Stimulated activated CD8-positive, alpha-beta memory T cell treated with anti-CD3 and anti-CD28 coated beads, Interleukin-12 subunit alpha, Interleukin-12 subunit beta, amount 100 ng/mL, for 4 hours (primary cell): ENCODE results near the gene SLC7A5.

ENCODE experiments used
- DNase-seq: peaks from one replicate; pipeline ENCODE4 v3.0.0-alpha.2; 2020; ENCODE audit warnings: low read depth

Gene SLC7A5

GRCh38 chr16:87846705-87847466, 22.4 kb downstream of the SLC7A5 start:
- no peak for DNase-seq

- no peak for DNase-seq
These were observed 23.3 kb downstream of the SLC7A5 start for GRCh38 chr16:87845807-87846619.

- DNase-seq, result no peak
These were observed 24.1 kb downstream of the SLC7A5 start for GRCh38 chr16:87845213-87845612.

- no peak for DNase-seq
These were observed 24.5 kb downstream of the SLC7A5 start for GRCh38 chr16:87844809-87845208.

DNA sequence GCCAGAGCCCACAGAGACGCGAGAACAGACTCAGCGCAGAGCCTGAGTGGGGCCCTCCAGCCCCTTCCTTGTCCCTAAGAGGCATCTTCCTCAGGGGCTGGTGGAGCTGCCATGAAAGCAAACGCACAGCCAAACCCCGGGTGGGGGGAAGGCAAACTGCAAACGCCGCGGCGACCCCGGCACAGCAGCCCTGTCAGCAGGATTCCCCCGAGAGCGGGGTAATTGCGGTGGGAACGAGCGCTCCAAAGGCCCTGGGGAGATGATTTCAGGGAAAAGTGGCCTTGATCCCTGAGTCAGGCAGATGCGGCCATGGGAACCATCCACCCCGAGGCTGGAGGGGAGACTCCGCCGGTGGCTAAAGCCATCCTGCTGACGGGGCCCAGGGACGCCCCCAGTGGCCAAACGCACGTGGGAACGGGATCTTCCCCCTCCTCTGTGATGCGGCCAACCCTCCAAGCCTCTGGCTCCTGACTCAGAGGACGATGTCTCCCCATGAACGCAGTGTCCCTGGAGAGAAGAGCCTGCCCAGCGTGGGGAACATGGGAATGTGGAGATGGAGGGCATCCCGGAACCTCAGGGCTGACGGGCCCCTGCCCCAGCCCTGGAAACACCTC, 25.1 kb downstream of the SLC7A5 start:
- DNase-seq, result no peak

DNA sequence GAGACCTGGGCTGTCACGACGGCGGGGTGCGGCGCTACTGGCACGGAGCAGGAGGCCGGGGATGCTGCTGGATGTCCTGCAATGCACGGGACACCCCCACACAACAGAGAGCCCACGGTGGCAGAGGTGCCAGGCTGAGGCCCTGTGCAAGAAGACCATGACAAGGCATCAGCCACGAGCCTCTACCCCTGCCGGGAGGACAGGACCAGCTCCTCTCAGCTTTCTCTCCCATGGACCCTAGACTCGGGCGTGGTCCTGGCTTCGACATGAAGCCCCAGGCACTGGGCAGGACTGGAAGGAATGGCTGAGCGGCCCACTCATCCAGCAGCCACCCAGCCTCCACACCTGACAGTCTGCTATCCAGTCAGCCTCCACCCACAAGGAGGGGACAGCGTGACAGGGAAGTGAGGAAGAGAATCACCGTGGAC, 25.6 kb downstream of the SLC7A5 start:
- no peak for DNase-seq

GRCh38 chr16:87842209-87842869, 27.0 kb downstream of the SLC7A5 start:
- DNase-seq, result no peak

DNA sequence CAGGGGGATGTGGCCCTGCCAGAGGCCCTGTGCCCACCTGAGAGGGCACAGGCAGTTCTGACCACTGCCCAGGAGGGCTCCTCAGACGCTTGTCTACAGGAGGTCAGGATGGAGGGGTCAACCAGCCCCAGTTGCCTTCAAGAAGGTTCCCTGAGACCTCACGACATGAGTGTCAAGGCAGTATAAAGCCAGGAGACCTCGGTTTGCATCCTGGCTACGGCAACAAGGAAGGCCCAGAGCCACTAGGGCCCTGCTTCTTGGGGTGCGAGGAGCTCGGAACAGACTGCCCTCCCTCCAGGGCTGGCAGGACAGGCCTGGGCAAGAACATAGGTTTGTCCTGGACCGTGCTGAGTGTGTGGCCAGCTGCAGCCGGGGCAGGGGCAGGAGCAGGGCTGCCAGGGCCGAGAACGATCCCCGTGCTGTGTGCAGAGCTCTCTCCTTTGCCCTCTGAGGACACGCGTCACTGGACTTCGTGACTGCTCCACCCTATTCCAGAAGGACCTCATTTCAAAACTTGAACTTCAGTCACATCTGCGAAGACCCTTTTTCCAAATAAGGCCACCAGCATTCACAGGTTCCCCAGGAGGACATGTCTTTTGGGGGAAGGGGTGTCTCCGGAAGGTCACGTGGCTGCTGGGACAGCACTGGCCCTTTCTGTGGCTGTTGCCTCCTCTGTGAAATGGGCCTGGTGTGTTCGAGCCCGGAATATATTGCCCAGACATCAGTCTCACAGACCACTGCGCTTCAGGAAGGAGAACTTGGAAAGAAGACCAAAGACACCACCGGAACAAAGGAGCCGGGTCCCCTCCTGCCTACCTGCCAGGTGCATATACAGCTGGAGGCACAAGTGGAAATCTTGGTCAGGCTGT, 27.7 kb downstream of the SLC7A5 start:
- DNase-seq, result no peak

GRCh38 chr16:87840271-87840978, 28.9 kb downstream of the SLC7A5 start:
- no peak for DNase-seq

- DNase-seq, result no peak
These were observed 29.6 kb downstream of the SLC7A5 start for GRCh38 chr16:87839542-87840270.

DNA sequence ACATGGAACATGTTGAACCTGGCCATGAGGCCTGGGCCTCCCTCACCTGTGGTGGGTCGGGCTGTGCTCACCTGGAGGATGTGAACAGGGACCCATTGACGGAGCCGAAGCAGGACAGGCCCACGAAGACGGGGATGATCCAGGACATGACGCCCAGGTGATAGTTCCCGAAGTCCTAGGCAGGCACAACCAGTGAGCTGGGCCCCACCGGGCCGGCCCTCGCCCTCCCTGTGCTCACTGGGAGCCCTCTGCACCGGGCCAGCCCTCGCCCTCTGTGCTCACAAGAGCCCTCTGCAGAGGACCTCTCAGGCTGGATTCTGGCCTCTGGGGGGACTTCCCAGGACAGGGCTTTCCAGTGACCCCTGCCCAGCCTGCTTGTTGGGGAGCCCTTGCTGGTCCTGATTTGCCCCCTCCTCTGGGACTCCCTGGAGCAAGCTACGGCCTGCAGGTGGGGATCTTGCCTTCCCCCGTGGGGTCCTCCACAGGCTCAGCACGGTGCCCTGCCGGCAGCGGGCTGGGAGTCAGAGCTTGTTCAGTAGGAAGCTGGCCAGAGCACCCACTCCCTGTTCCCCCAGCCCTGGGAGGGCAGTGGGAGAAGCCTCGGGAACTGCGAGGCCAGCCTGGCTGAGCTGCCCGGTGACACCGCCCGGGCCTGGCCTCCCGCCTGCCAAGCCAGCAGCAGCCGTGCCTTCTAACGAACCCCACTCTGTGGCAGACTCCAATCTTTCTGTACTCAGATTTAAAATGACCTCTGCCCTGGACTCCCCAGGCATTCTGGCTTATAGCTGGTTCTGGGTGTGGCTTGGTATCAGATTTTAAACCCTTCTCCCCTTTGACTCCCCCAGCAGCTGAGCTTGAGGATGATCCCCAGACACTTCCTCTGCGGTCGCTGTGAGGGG, 30.4 kb downstream of the SLC7A5 start:
- no peak for DNase-seq

DNA sequence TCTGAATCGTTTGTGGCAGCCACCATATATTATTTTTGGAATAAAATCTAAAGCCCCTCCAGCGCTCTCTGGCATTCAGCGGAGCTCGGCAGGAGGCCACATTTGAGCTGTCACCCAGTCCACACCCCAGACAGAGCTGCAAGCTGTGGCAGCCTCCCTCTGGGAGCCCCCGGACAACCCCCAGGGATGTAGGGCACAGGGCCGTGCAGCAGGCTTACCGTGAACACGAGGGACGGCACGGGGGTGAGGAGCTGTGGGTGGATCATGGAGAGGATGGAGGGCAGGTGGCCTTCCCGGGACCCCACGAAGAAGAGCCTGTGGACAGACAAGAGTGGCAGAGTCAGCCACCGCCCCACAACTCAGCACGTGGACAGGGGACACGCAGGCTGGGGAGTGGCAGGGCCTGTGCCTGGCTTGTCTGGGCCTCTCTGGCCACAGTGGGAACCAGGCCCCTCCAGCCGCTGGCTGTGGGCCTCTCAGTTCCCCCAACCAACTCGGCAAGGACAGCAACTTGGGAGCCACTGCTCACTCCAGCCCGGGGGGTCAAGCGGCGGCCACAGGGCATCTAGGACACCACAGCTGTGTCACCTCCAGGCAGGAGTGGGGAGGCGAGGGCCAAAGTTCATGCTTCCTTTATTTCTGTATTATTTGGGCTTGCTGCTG, 31.5 kb downstream of the SLC7A5 start:
- no peak for DNase-seq

- DNase-seq, result no peak
These were observed 32.3 kb downstream of the SLC7A5 start for GRCh38 chr16:87836844-87837581.

- no peak for DNase-seq
These were observed 32.9 kb downstream of the SLC7A5 start for GRCh38 chr16:87836346-87836843.

DNA sequence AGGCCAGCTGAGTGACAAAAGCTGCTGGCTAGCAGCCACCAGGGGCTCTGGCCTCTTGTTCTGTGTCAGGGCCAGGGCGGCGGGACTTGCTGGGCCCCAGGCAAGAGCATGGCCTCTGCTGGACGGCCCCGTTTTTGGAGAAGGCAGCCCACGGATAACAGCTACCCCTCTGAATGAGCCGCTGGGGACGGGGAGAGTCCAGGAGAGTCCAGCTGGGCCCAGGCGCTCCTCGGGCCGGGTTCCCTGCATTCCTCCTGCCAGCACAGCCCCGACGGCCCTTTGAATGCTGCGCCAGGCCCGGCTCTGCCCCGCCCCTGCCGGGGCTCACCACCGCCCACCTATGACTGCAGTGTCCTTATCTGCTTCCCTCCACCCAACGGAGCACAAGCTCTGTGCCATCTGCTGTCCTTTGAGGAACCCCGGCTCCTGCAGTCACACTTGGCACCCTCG, 33.4 kb downstream of the SLC7A5 start:
- DNase-seq, result no peak

DNA sequence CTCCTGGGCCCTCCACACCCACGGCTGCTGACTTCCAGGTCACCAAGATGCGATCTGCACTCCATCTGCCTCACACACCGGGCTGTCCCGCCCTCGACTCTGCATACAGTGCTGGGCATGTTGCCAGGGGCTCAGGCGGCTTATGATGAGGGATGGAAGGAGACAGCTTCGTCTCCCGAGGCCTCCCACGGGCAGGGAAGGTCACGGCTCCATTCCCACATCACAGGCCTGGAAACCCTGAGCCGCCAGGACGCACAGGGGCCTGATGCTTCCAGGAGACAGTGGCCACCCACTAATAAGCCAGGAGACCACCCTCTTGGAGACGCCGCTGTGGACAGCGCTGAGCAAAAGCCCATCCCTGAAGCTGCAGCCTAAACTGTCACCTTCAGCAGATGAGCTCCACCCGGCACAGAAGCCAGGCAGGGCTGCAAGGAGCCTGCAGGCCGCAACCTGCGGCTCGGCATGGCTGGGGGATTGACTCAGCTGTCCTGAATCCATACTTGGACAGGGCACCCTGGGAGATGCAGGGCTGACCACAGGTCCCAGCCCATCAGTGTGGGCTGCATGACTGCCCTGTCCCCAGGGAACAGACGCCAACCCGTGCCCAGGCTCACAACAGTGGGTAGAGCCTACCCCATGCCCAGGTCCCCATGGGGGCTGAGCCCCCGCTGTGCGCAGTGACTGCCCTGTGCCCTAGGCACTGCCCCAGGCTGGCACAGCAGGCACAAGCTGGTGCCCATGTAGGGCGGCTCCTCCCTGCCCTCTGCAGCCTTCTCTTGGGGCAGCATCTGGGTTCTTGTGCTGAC, 34.4 kb downstream of the SLC7A5 start:
- DNase-seq, result no peak
